HG02798 (cell line): ENCODE data around the gene PRMT6.
"Not testable (repeated sequence)": the region's sequence is repeated elsewhere in the genome, so short reads cannot be mapped to it uniquely, and the experiment has no call there.

Experiments
- ATAC-seq: cut with Tn5 transposase; IDR thresholded peaks from one replicate; pipeline ENCODE4 v1.9.1; 2021; ENCODE audit warnings: mild to moderate bottlenecking; ENCODE audit not compliant: unreplicated experiment, poor library complexity

PRMT6 gene

DNA sequence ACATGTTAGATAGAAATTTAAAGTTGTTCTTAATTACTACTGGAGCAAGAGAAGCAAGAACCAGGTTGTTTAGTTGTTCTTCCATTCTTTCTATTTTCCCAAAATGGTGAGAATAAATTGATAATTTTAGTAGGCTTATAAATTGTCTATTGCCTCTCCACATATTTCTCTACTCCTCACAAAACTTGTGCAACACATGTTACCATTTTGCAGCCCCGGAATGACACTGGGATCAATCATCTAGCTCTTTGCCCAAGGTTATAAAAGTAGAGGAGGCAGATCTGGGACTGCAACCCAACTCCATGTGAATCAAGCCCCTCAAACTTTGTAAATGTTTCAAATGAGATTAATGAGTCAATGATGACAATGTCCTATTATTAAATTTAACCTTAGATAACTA, 34.9 kb downstream of the PRMT6 start:
- no peak for ATAC-seq

GRCh38 chr1:107093395-107093794, 36.9 kb downstream of the PRMT6 start:
- not testable (repeated sequence) for ATAC-seq

GRCh38 chr1:107095647-107096046, 39.2 kb downstream of the PRMT6 start:
- no peak for ATAC-seq

GRCh38 chr1:107096690-107097089, 40.2 kb downstream of the PRMT6 start:
- no peak for ATAC-seq

DNA sequence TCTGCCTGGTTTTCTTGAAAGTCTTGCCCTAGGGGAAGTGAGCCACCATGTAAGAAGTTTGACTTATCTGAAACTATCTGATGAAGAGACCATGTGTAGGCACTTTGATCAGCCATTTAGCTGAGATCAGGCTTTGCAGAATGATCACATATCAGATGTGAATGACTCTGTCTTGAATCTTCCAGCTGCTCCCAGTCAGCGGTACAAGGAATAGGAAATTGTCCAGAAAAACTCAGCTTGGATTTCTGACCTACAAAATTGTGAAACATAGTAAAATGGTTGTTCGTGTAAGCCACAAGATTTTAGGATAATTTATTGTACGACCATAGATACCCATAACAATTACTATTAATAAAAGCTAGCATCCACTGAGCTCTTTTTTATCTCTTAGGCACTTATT, 42.5 kb downstream of the PRMT6 start:
- no peak for ATAC-seq

DNA sequence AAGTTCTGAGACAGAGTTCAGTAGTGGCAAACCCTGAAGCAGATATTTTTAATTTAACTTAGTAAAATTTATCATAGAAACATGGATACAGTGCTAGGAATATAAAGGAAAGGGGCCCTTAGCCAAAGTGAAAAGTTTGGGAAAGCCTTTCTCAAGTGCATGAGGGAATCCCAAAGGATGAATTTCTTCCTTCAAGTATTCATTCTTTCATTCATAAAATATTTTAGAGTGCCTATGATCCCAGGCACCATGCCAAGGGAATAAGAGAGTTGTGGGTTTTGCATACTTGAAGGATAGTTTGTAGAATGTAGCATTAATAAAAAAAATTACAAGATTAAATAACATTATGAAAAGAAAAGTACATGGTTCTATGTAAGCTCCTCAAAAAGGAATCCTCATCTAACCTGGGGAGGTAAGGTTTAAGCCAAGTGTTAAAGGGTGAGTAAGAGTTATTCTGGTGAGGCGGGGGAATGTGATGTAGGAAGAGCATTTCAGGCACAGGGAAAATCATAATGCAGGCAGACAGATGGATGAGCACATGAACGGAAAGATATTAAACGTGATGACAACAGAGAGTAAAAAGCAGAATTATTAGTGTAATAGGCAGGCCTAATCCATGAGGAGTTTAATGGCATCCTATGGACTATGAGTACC, 44.0 kb downstream of the PRMT6 start:
- ATAC-seq: no peak

DNA sequence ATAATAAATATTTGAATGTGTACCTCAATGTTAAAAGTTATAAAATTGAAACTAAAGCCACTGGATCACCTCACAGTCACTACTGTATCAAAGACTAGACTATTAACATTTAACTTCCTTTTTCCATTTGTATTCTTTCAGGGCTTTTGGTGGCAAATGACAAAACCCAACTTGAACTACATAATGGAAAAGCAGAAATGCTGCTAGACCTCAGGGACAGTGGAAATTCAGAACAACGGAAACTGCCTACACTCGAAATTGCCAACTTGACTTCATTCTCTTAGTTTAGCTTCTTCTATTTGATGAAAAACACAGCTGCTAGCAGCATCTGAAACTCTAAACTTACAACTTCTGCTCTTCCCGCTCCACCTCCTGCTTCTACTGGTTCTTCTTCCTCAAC, 49.4 kb downstream of the PRMT6 start:
- no peak for ATAC-seq
